PC-9 (cell line): ENCODE results near the gene NDP. TPM values are rescaled to one million over a fixed set of nuclear protein-coding genes. Genes with fewer than 3 reads are reported as not detected.

ENCODE experiments used
- Bru-seq: library from RNA; stranded (reverse); fragments of 400-500 nt; gene quantifications from one replicate; lab custom pipeline; 2021; lab: Mats Ljungman, UMichigan
- BruChase-seq, 2 experiments: library from RNA; stranded (reverse); fragments of 400-500 nt; gene quantifications; one replicate each; lab custom pipeline; 2021; lab: Mats Ljungman, UMichigan
- BruUV-seq: library from RNA; stranded (reverse); fragments of 400-500 nt; replicated peaks from 2 replicates; lab custom pipeline; 2021; lab: Mats Ljungman, UMichigan
- CTCF ChIA-PET: fragments of 300-600 bp; sonication (Branson Sonifier 250); formaldehyde crosslinking; loops from one replicate; lab custom pipeline; 2022; ENCODE audit warnings: antibody characterized with exemption; lab: Charles Lee
- POLR2A ChIA-PET: fragments of 300-600 bp; sonication (Branson Sonifier 250); formaldehyde crosslinking; loops from one replicate; lab custom pipeline; 2022; ENCODE audit warnings: antibody characterized with exemption; ENCODE audit not compliant: unreplicated experiment; lab: Charles Lee
- DNase-seq, 2 experiments: peaks; one replicate each; pipeline versions ENCODE4 v3.0.0 to v3.0.0-alpha.2; 2015 to 2022; ENCODE audit warnings: mixed read lengths in 1 of 2
- H2AFZ ChIP-seq: fragments of 200-600 bp; sonication (generic); 2 replicates; pipeline ENCODE4 v1.8.1; 2017; ENCODE audit warnings: antibody characterized with exemption
- H3F3A ChIP-seq: fragments of 200-600 bp; sonication (generic); 2 replicates; pipeline ENCODE4 v1.8.1; 2017; ENCODE audit warnings: antibody characterized with exemption, mild to moderate bottlenecking, low read depth; ENCODE audit not compliant: insufficient read depth
- H3K27ac ChIP-seq: fragments of 200-600 bp; sonication (generic); 2 replicates; pipeline ENCODE4 v1.6.1; 2016; ENCODE audit warnings: mixed run types
- H3K27me3 ChIP-seq: fragments of 200-600 bp; sonication (generic); 2 replicates; pipeline ENCODE4 v1.6.1; 2016; ENCODE audit warnings: low read depth, mixed run types; ENCODE audit not compliant: insufficient read depth
- H3K36me3 ChIP-seq: fragments of 200-600 bp; sonication (generic); 2 replicates; pipeline ENCODE4 v1.6.1; 2016; ENCODE audit warnings: low read depth, mixed run types
- H3K4me1 ChIP-seq: fragments of 200-600 bp; sonication (generic); replicated peaks from 2 replicates; pipeline ENCODE4 v1.6.1; 2016; ENCODE audit warnings: mixed run types; ENCODE audit not compliant: insufficient read depth
- H3K4me2 ChIP-seq: fragments of 200-600 bp; sonication (generic); 2 replicates; pipeline ENCODE4 v1.6.1; 2017; ENCODE audit warnings: mixed run types
- H3K4me3 ChIP-seq: fragments of 200-600 bp; sonication (generic); 2 replicates; pipeline ENCODE4 v1.6.1; 2016; ENCODE audit warnings: mixed run types
- H3K79me2 ChIP-seq: fragments of 200-600 bp; sonication (generic); 2 replicates; pipeline ENCODE4 v1.6.1; 2017; ENCODE audit warnings: low read depth, mixed run types
- H3K9me2 ChIP-seq: fragments of 200-600 bp; sonication (generic); 2 replicates; pipeline ENCODE4 v1.8.1; 2017; ENCODE audit warnings: mild to moderate bottlenecking; ENCODE audit not compliant: insufficient read depth
- H3K9me3 ChIP-seq: fragments of 200-600 bp; sonication (generic); 2 replicates; pipeline ENCODE4 v1.8.1; 2016; ENCODE audit warnings: low read depth; ENCODE audit not compliant: insufficient read depth
- H4K20me1 ChIP-seq: fragments of 200-600 bp; sonication (generic); 2 replicates; pipeline ENCODE4 v1.8.1; 2017; ENCODE audit not compliant: insufficient read depth
- EZH2 ChIP-seq: fragments of 200-600 bp; sonication (generic); IDR thresholded peaks from 2 replicates; pipeline ENCODE4 v1.8.0; 2017; ENCODE audit warnings: antibody characterized with exemption, low read depth
- intact Hi-C: fragments of 100-400 bp; cut with micrococcal nuclease; formaldehyde crosslinking; loops from one replicate; pipeline ENCODE4 v1.10.0; 2022; ENCODE audit not compliant: unreplicated experiment
- long read RNA-seq: library from polyadenylated mRNA; stranded (forward); transcript quantifications from one replicate; pipeline ENCODE4 v2.0.0, GENCODE V29; 2022
- total RNA-seq: library from RNA; stranded (reverse); gene quantifications from 2 replicates; pipeline ENCODE4 v1.2.3, GENCODE V29; 2021
- TF ChIP-seq, protein P1 (sequence below): fragments of 200-600 bp; sonication (generic); conservative IDR thresholded peaks from 2 replicates; pipeline ENCODE4 v1.6.1; 2017; ENCODE audit warnings: mixed run types, antibody characterized with exemption, mild to moderate bottlenecking, moderate library complexity

Gene NDP, protein sequence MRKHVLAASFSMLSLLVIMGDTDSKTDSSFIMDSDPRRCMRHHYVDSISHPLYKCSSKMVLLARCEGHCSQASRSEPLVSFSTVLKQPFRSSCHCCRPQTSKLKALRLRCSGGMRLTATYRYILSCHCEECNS
- total RNA-seq (not detected in 2 replicates), Bru-seq, nascent RNA (not detected), BruChase-seq, experiment 1, labeled RNA remaining after a 2-hour chase (not detected), BruChase-seq, experiment 2, labeled RNA remaining after a 6-hour chase (not detected)
- long read RNA-seq = 0 reads

- Histone ChIP-seq H3K79me2 (no peaks in the 10 kb centered on the region), H4K20me1 (no peaks in the 10 kb centered on the region), H3K4me3 (no peak within 1 kb of the TSS), H3K4me2 (no peak within 1 kb of the TSS), H2AFZ (no peak within 1 kb of the TSS), H3K4me1 (no peaks in the 10 kb centered on the region), H3F3A (no peaks in the 10 kb centered on the region), H3K27me3 (no peaks in the 10 kb centered on the region), H3K9me3 (no peaks in the 10 kb centered on the region), H3K27ac (no peak within 1 kb of the TSS), H3K9me2 (no peaks in the 10 kb centered on the region), H3K36me3 (no peaks in the 10 kb centered on the region)
- no TSS peak for BruUV-seq
- no peak for DNase-seq
- TF ChIP-seq, protein P1, sequence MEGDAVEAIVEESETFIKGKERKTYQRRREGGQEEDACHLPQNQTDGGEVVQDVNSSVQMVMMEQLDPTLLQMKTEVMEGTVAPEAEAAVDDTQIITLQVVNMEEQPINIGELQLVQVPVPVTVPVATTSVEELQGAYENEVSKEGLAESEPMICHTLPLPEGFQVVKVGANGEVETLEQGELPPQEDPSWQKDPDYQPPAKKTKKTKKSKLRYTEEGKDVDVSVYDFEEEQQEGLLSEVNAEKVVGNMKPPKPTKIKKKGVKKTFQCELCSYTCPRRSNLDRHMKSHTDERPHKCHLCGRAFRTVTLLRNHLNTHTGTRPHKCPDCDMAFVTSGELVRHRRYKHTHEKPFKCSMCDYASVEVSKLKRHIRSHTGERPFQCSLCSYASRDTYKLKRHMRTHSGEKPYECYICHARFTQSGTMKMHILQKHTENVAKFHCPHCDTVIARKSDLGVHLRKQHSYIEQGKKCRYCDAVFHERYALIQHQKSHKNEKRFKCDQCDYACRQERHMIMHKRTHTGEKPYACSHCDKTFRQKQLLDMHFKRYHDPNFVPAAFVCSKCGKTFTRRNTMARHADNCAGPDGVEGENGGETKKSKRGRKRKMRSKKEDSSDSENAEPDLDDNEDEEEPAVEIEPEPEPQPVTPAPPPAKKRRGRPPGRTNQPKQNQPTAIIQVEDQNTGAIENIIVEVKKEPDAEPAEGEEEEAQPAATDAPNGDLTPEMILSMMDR = no peak
- no peak for TF ChIP-seq EZH2
- CTCF ChIA-PET = no interaction called here
- intact Hi-C loops = no loop called here
- POLR2A ChIA-PET = interaction anchor here (0.7 kb wide), 1 partner anchor 1000 kb away, joined by 3 read pairs; no protein-coding TSS in a partner anchor
Measured at GRCh38 chrX:43973249-43974099, at the start of gene NDP. Gene NDP, minus strand, starts transcription at chrX:43973390. Its CDS starts 14,745 bp downstream, at chrX:43958645.

GRCh38 chrX:44022964-44023363 is 49.8 kb upstream of the NDP start:
- intact Hi-C loops = no loop called here
- H3K9me3 ChIP-seq = no peaks in the 10 kb centered on the region

DNA sequence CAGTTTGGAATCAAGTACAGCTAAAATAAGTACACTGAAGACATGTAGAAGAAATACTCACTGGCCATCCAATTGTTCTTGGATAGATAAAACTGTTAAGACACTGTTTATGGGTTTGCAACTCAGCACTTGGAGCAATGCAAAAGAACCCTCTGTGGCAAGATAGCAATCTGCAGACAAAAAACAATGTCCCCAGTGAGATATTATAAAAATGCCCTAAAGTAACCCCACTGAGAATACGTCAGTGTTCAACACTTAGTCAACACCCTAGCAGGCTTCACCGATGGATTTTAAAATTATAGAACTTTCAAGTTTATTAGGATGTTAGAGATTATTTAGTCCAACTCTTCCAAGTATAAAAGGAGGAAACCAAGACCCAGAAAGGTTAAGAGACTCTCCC is 47.5 kb upstream of the NDP start:
- no peaks in the 10 kb centered on the region for H4K20me1 ChIP-seq
- intact Hi-C loops = no loop called here
- no peak overlapping the region for H3K27ac ChIP-seq
- CTCF ChIA-PET = no interaction called here
- no peaks in the 10 kb centered on the region for H3K27me3 ChIP-seq
- no peaks in the 10 kb centered on the region for H3F3A ChIP-seq
- TF ChIP-seq, protein P1 = no peak
- TF ChIP-seq EZH2 = no peak
- no TSS peak for BruUV-seq
- H2AFZ ChIP-seq = no peak overlapping the region
- H3K79me2 ChIP-seq = no peaks in the 10 kb centered on the region
- no peaks in the 10 kb centered on the region for H3K36me3 ChIP-seq
- no peaks in the 10 kb centered on the region for H3K4me1 ChIP-seq
- H3K9me3 ChIP-seq = no peaks in the 10 kb centered on the region
- no peak overlapping the region for H3K4me2 ChIP-seq
- POLR2A ChIA-PET = no interaction called here
- H3K9me2 ChIP-seq = no peaks in the 10 kb centered on the region
- no peak overlapping the region for H3K4me3 ChIP-seq
- DNase-seq = no peak

More at GRCh38 chrX:44022964-44023363, 49.8 kb upstream of the NDP start:
- DNase-seq = no peak
- Histone ChIP-seq H3K27ac (no peak overlapping the region), H3F3A (no peaks in the 10 kb centered on the region), H4K20me1 (no peaks in the 10 kb centered on the region), H3K4me2 (no peak overlapping the region), H3K4me3 (no peak overlapping the region), H3K27me3 (no peaks in the 10 kb centered on the region), H3K79me2 (no peaks in the 10 kb centered on the region), H3K4me1 (no peaks in the 10 kb centered on the region), H2AFZ (no peak overlapping the region), H3K9me2 (no peaks in the 10 kb centered on the region), H3K36me3 (no peaks in the 10 kb centered on the region)
- CTCF ChIA-PET = no interaction called here
- POLR2A ChIA-PET = no interaction called here
- TF ChIP-seq, protein P1 = no peak
- no peak for TF ChIP-seq EZH2
- BruUV-seq = no TSS peak
